GM20431 (cell line): Measurements from ENCODE around the gene MBIP.

Experiments used
- in situ Hi-C: fragments of 300-500 bp; cut with MseI, MboI; formaldehyde crosslinking; loops from one replicate; pipeline ENCODE4 v1.15.0; 2020; ENCODE audit warnings: low sequenced_read_pairs; ENCODE audit not compliant: unreplicated experiment

The MBIP gene

GRCh38 chr14:36271222-36271621 lies 49.2 kb downstream of the MBIP start:
- in situ Hi-C loops, result no loop called here

- in situ Hi-C loops, result no loop called here
Measured at GRCh38 chr14:36270191-36270590, 50.2 kb downstream of the MBIP start.

GRCh38 chr14:36268121-36268520 lies 52.3 kb downstream of the MBIP start:
- in situ Hi-C loops, result no loop called here

- in situ Hi-C loops, result no loop called here
Measured at GRCh38 chr14:36264595-36264994, 55.8 kb downstream of the MBIP start.

- in situ Hi-C loops, result no loop called here
Measured at GRCh38 chr14:36264107-36264506, 56.3 kb downstream of the MBIP start.

GRCh38 chr14:36260970-36261640 lies 59.3 kb downstream of the MBIP start:
- in situ Hi-C loops, result no loop called here

GRCh38 chr14:36258241-36258640 lies 62.2 kb downstream of the MBIP start:
- in situ Hi-C loops, result no loop called here

- in situ Hi-C loops, result no loop called here
Measured at GRCh38 chr14:36256126-36256801, 64.2 kb downstream of the MBIP start.

- in situ Hi-C loops, result no loop called here
Measured at GRCh38 chr14:36254020-36254624, 66.3 kb downstream of the MBIP start.
